ENCODE results near the gene RHOJ.
"Not testable (repeated sequence)": the region's sequence is repeated elsewhere in the genome, so short reads cannot be mapped to it uniquely, and the experiment has no call there.

Gene RHOJ

DNA sequence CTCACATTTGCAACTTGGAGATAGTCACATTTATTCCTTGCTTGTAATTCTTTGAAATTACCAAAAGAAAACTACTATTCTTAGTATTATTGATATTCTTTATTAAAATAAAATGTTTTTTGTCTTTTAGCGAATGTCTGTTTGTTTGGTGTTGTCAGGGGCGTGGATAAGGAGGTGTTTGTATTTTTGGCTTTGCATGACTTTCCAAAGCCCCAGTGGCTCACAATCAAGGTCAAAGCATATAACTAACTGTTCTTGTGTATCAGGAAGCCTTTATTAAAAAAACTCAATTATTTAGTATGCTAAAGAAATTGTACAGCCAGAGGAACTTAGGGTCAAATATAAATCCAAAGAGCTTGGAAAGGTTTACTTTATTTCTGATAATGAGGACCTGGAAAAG is 96.6 kb downstream of the RHOJ start:
- no peak for DNase-seq

DNA sequence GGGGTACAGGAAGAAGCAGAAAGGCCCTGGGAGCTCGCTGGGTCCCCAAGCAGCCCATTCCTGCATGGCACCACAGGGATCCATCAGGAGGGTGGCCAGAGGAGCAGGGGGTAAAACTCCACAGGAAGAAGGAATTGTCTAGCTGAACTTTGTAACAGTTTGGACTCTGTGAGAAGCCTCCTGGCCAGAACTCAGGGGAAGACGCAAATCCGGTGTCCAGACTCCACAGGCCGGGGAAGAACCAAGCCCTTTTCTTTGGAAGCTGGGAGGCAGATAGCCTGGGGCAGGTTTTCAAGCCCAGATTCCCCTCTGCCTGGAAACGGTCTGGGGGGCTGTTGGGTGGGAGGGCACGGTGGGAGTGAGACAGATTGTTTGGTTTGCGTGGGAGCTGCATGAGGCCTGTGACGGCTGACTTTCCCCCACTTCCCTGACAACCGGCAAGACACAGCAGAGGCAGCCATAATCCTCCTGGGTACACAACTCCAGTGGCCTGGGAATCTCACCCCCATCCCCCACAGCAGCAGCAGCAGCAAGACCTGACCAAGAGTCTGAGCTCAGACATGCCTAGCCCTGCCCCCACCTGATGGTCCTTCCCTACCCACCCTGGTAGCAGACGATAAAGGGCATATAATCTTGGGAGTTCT is 97.8 kb downstream of the RHOJ start:
- no peak for DNase-seq

DNA sequence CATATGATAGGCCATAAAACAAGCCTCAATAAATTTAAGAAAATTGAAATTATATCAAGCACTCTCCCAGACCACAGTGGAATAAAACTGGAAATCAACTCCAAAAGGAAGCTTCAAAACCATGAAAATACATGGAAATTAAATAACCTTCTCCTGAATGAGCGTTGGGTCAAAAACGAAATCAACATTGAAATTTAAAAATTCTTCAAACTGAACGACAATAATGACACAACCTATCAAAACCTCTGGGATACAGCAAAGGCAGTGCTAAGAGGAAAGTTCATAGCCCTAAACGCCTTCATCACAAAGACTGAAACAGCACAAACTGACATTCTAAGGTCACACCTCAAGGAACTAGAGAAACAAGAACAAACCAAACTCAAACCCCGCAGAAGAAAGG is 100.2 kb downstream of the RHOJ start:
- DNase-seq: not testable (repeated sequence)

DNA sequence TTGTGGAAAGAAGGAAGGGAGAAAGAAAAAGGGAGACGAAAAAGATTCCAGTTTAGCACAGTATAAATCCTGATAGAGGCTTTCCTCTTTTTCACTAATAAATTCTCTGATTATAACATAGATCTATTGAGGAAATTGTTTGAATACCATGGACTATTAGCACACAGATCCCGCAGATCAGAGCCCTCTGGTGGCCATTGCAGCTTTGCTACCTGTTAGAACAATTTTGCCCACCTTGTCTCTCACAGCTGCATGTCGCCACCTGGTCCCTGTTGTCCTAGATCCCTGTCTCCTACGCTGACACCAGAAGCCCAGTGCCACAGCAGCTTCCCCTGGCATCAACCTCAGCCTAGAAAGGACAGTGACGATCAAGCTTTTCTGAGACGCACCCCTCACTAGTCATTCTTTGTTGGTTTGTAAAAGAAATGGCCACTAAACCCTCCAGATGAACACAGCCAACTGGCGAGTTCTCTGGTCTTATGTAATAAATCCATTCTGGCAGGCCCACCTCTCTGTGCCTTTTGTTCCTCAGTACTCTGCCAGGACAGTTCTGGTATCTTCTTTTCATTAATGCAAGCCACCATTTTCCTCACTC is 104.6 kb downstream of the RHOJ start:
- DNase-seq: no peak

DNA sequence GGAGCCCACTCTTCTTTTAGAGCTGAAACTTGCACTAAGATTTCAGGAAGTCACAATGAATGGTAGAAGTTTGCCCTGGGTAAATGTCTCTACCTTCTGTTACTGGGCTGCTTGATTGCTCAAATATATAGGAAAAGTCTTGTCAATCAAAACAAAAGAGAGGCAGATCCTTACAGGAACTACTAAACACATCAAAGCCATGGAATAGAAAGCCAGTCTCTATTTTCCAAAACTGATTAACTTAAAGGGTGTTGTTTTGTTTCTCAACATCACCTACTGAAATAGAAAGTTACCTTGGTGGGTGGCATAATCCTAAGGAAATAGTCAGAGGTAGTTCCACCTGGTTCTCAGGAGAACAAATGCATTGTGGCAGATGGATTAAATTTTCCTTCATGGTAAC is 114.6 kb downstream of the RHOJ start, which contains the start of gene GPHB5:
Gene GPHB5, minus strand, starts transcription at position 101 of the 400 bp plus-strand sequence. CDS start 1,086 bp downstream, outside the sequence.
- no peak for DNase-seq

DNA sequence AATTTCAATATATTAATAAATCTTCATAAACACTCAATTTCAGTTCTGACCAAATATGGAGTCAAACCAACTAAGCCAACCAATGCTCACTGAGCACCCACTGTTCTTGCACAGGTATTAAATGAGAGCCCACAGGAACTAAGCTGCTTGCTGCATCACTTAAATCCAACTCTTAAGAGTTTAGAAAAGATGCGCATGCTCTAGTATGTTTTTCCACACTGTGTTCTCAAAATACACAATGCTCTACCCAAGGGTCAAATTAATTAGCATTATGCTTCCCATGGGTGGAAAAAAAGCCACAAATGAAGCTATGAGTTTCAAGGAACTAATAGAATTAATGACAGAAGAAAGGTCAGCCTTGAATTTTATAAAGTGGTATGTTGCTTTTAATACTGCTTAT is 118.2 kb downstream of the RHOJ start:
- no peak for DNase-seq

DNA sequence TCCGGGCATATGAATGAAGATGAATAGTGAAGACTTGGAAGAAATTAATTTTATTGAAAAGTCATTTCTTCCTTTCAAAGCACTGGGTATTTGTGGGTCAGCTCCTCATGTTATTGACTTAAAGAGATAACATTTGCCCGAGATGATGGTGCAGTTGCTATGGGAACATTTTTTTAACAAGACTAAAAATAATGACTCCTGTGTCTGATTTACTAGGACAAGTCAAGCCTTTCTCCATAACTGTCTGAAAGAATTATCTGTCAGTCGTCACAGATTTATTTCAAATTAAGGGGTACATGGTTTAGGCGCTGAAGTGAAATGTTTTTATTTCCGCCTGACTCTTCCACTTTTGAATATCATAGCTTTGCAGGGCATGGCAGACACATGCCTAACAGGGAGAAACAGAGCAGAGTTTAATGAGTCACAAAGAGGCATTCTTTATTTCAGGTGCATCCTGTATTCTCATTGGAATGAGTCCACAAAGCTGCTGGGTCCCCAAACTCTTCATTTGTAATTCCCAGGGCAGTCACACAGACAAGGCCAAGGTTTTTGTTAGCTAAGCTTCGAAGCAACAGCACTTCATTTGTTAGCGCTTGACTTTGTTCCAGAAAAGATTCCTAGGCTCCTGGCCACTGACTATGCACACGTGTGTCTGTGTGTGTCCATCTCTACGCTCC is 118.8 kb downstream of the RHOJ start:
- no peak for DNase-seq

DNA sequence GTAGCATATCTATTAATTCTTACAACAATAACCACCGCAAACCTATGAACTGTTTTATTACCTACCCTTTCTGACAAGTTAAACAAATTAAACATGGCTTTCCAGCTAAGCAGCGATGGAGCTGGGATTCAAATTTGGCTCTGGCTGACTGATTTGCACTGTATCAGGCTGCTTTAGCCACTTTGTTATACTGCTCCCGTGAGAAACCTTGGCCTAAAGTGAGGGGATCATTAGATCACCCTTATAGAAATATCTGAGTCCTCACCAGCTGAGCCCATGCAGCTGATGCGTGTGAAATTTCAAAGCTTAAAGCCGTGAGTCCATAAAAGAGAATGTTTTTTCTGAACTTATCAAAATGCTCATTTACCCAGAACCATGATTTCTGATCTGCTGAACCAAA is 122.6 kb downstream of the RHOJ start:
- no peak for DNase-seq

DNA sequence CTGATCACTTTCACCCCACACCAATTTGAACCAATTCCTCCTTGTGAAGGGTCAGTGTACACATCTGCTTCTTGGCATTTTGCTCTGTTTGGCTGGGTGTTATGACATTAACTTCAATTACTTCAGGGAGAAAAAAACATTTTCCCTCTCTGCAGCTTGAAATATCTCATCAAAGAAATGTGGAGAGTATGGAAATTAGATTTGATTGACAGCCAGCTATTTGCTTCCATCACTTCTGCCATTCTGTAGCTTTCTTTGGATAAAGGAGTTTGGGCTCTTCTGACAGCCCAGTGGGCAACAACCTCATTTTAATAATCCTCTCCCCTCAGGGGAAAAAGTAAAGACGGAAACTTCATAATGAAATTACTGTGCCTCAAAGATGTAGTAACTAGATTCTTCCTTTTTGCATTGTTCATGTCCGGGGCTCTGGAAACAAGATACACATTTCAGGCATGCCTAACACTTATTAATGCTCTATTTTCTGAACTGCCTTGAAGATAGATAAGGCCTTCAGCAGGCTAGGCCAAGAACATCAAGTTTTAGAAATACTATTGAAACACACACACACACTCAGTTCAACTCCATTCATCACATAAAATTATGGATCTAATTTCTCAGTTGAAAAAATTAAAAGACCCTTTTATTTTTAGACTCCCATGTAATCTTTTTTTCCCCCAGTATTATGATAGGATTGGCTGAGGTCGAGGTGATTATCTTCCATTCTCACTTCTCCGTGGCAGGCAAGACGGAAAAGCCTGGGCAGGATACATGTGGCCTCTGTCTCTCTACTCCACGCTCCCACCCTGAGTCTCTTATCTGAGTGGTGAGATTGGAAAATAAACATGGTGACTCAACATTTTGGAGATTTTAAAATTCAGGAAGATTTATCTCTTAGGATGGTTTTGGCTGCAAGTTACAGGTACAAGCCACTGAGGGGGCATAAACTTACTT is 124.8 kb downstream of the RHOJ start:
- no peak for DNase-seq

DNA sequence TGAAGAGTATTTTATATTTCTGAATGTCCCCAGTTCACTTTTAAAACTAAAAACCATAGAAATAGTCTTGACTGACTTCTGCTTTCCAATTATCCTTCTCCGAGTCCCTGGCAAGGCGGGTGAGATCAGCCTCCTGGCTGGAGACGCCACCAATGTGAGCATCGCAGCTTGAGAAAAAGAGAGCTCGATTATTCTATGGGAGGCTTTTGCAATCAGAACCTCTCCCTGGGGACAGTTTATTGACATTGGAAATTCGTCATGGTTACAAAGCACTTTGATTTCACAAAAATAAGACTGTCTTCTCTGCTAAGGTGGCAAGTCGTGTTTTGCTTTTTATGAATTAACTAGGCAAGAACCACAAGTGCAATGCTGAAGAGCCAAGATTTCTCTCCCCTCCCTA is 138.1 kb downstream of the RHOJ start:
- DNase-seq: no peak

All from hippocampal formation (tissue), 2 donors.